Endodermal cell (in vitro differentiated cells): ENCODE measurements around the gene IL20RB. TPM values are rescaled to one million over a fixed set of nuclear protein-coding genes. Genes with fewer than 3 reads are reported as not detected.
A peak's percentile ranks its signal among the peaks of the same experiment; 100 is the strongest.

ENCODE experiments used
- DNase-seq: peaks from one replicate; pipeline ENCODE4 v3.0.0-alpha.2; 2017
- H3K27ac ChIP-seq: 2 replicates; pipeline ENCODE4 v1.5.1; 2013; ENCODE audit warnings: mild to moderate bottlenecking, low read depth, low read length, moderate library complexity
- H3K27me3 ChIP-seq: 2 replicates; pipeline ENCODE4 v1.6.1; 2013; ENCODE audit warnings: mild to moderate bottlenecking, low read length, moderate library complexity; ENCODE audit not compliant: insufficient read depth, control insufficient read depth, poor library complexity, severe bottlenecking
- H3K36me3 ChIP-seq: 2 replicates; pipeline ENCODE4 v1.7.0; 2013; ENCODE audit warnings: mild to moderate bottlenecking, low read length, moderate library complexity; ENCODE audit not compliant: control insufficient read depth, insufficient read depth
- H3K4me1 ChIP-seq: one replicate; pipeline ENCODE4 v1.7.0; 2013; ENCODE audit warnings: low read length; ENCODE audit not compliant: control insufficient read depth, insufficient read depth
- H3K4me3 ChIP-seq: 2 replicates; pipeline ENCODE4 v1.5.1; 2013; ENCODE audit warnings: mild to moderate bottlenecking, low read length, moderate library complexity
- H3K9ac ChIP-seq: 2 replicates; pipeline ENCODE4 v1.6.1; 2013; ENCODE audit warnings: mild to moderate bottlenecking, low read length, moderate library complexity; ENCODE audit not compliant: poor library complexity, severe bottlenecking; ENCODE audit errors: extremely low read depth
- H3K9me3 ChIP-seq: 2 replicates; pipeline ENCODE4 v1.6.1; 2013; ENCODE audit warnings: mild to moderate bottlenecking, low read length, moderate library complexity; ENCODE audit not compliant: control insufficient read depth
- H3K27ac Mint-ChIP-seq: 2 replicates; pipeline ENCODE4 v1.8.0; 2020; ENCODE audit warnings: mixed read lengths
- H3K27me3 Mint-ChIP-seq: 2 replicates; pipeline ENCODE4 v1.8.0; 2021; ENCODE audit warnings: mild to moderate bottlenecking, mixed read lengths; ENCODE audit not compliant: insufficient read depth
- H3K36me3 Mint-ChIP-seq: 2 replicates; pipeline ENCODE4 v1.8.0; 2020; ENCODE audit warnings: low read depth, mixed read lengths
- H3K4me1 Mint-ChIP-seq: 2 replicates; pipeline ENCODE4 v1.8.0; 2020; ENCODE audit warnings: mixed read lengths
- H3K4me3 Mint-ChIP-seq: 2 replicates; pipeline ENCODE4 v1.8.0; 2020; ENCODE audit warnings: mild to moderate bottlenecking, moderate library complexity, mixed read lengths
- H3K9me3 Mint-ChIP-seq: 2 replicates; pipeline ENCODE4 v1.8.0; 2020; ENCODE audit warnings: mild to moderate bottlenecking, mixed read lengths
- WGBS, 2 experiments: methylation state at CpG; one replicate each; pipeline versions ENCODE4 v1.1.5 to v1.1.7; 2013; ENCODE audit warnings: missing lambda C conversion rate in 2 of 2, mixed read lengths in 1 of 2; ENCODE audit not compliant: insufficient coverage in 1 of 2, insufficient read length in 1 of 2; 5-methylcytosine and 5-hydroxymethylcytosine counted together
- total RNA-seq, 2 donors: library from RNA; stranded (reverse); fragmentation: NEBNext Ultra II Directional in 1 of 2; extraction: Animal tissue kit (Norgen Biotek cat#: 25700) in 1 of 2; gene quantifications; 2 replicates in 1 of 2; 3 replicates in 1 of 2; pipeline ENCODE4 v1.2.1, GENCODE V29; 2021
- TF ChIP-seq, protein P1 (sequence below): fragments of 200-600 bp; sonication (generic); conservative IDR thresholded peaks from 2 replicates; pipeline ENCODE4 v1.5.0; 2021; ENCODE audit warnings: antibody characterized with exemption, mild to moderate bottlenecking

IL20RB gene
- total RNA-seq, 2 donors from 2014 or later, result 1.7 to 2.1 TPM

DNA sequence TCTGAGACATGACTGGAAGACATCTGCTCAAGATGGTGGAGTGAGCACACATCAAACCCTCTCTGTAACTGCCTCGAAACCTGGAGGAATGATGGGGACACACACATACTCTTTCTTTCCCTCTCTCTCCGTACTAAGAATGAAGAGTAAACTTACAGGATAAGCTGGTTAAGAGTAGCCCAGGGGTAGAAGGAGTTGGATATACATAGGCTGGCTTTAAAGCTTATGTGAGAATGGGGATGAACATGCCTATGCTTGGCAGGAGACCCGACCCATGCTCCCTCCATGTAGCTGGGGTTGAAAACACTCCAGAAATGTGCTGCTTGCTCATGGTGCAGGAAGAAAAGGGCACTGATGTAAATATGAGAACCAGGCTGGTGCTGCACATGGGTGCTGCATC is 68.9 kb downstream of the IL20RB start:
- no peak overlapping the region for H3K9ac ChIP-seq
- Mint-ChIP-seq H3K27ac (no peak overlapping the region), H3K4me3 (no peak overlapping the region), H3K4me1 (peaks cover 3% of the 10 kb centered on the region), H3K27me3 (no peaks in the 10 kb centered on the region), H3K36me3 (no peaks in the 10 kb centered on the region), H3K9me3 (no peaks in the 10 kb centered on the region)
- no peaks in the 10 kb centered on the region for H3K4me1 ChIP-seq
- TF ChIP-seq, protein P1, sequence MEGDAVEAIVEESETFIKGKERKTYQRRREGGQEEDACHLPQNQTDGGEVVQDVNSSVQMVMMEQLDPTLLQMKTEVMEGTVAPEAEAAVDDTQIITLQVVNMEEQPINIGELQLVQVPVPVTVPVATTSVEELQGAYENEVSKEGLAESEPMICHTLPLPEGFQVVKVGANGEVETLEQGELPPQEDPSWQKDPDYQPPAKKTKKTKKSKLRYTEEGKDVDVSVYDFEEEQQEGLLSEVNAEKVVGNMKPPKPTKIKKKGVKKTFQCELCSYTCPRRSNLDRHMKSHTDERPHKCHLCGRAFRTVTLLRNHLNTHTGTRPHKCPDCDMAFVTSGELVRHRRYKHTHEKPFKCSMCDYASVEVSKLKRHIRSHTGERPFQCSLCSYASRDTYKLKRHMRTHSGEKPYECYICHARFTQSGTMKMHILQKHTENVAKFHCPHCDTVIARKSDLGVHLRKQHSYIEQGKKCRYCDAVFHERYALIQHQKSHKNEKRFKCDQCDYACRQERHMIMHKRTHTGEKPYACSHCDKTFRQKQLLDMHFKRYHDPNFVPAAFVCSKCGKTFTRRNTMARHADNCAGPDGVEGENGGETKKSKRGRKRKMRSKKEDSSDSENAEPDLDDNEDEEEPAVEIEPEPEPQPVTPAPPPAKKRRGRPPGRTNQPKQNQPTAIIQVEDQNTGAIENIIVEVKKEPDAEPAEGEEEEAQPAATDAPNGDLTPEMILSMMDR, result no peak
- no peak for DNase-seq
- 91 to 100% methylated on average over 1 to 3 of the region's 3 CpGs for WGBS, 2 experiments
- no peak overlapping the region for H3K4me3 ChIP-seq
- H3K27me3 ChIP-seq, result no peaks in the 10 kb centered on the region
- H3K9me3 ChIP-seq, result no peaks in the 10 kb centered on the region
- no peaks in the 10 kb centered on the region for H3K36me3 ChIP-seq
- no peak overlapping the region for H3K27ac ChIP-seq

DNA sequence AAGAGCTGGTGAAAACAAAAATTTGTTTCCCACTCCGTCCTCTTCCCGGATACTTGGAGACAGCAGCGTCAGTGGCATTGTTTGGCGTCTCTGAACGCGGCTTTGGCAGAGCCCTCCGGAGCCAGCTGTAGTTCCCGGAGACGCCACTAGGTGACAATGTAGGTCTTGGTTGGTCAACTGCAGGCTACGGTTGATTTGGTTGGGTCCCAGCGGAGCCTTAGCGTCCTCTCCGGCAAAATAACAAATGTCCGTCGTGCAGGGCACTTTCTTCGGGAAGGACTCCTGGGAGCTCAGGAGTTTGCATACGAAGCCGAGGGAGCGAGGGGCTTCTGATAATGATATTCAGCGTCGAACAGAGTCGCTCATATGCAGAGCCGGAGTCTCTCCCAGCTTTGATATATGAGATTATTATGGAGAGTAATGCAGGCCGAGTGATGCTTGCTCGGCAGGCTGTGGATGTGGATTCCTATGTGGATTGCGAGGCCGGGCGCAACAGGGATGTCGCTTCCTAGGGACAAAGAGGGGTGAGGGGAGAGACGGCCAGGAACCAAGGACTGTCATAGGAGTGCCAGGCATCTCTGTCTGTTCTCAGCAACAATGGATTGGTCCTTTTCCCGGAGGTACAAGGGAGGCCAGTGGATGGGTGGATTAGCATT is 74.8 kb downstream of the IL20RB start:
- WGBS, 2 experiments, result 1 to 3% methylated on average over 18 to 31 of the region's 31 CpGs
- TF ChIP-seq, protein P1, result peak; percentile 96
- Histone ChIP-seq H3K27me3 (no peaks in the 10 kb centered on the region), H3K27ac (no peak overlapping the region), H3K9ac (peak overlapping the region; percentile 64), H3K36me3 (no peaks in the 10 kb centered on the region), H3K9me3 (no peaks in the 10 kb centered on the region), H3K4me3 (peak overlapping the region; percentile 76), H3K4me1 (peaks cover 5% of the 10 kb centered on the region)
- no peaks in the 10 kb centered on the region for H3K27me3 Mint-ChIP-seq
- H3K27ac Mint-ChIP-seq, result peak overlapping the region; percentile 94
- H3K4me3 Mint-ChIP-seq, result peak overlapping the region; percentile 53
- no peaks in the 10 kb centered on the region for H3K36me3 Mint-ChIP-seq
- H3K9me3 Mint-ChIP-seq, result no peaks in the 10 kb centered on the region
- peak; percentile 99 for DNase-seq
- peaks cover 27% of the 10 kb centered on the region for H3K4me1 Mint-ChIP-seq

DNA sequence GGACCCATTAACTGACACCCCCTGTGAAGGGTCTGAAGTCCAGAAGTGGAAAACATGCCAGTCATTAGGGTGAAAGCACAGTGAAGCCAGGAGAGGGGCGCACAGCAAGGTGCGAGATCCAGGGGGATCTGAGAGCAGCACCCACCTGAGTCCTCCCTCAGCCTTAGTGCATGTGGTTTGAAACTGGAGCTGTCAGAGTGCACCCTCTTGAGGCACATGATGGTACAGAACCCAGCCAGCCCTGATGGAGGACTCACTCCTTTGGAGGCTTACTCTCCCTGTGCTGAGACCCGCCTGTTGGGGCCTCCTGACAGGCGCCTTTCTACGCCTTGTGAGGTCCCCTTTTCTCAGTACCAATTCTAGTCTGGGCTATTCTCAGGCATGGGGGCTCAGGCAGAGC is 77.8 kb downstream of the IL20RB start:
- Histone ChIP-seq H3K9ac (no peak overlapping the region), H3K4me1 (peaks cover 5% of the 10 kb centered on the region), H3K27ac (no peak overlapping the region), H3K4me3 (no peak overlapping the region), H3K27me3 (no peaks in the 10 kb centered on the region), H3K9me3 (no peaks in the 10 kb centered on the region), H3K36me3 (no peaks in the 10 kb centered on the region)
- Mint-ChIP-seq H3K27me3 (peaks cover 3% of the 10 kb centered on the region), H3K36me3 (no peaks in the 10 kb centered on the region), H3K4me1 (peaks cover 28% of the 10 kb centered on the region), H3K27ac (no peak overlapping the region), H3K9me3 (no peaks in the 10 kb centered on the region), H3K4me3 (no peak overlapping the region)
- TF ChIP-seq, protein P1, result peak; percentile 73
- WGBS, 2 experiments, result 83 to 87% methylated on average over 5 of the region's 5 CpGs
- peak; percentile 86 for DNase-seq
